ENCODE data around the gene SPANXN5.

DNA sequence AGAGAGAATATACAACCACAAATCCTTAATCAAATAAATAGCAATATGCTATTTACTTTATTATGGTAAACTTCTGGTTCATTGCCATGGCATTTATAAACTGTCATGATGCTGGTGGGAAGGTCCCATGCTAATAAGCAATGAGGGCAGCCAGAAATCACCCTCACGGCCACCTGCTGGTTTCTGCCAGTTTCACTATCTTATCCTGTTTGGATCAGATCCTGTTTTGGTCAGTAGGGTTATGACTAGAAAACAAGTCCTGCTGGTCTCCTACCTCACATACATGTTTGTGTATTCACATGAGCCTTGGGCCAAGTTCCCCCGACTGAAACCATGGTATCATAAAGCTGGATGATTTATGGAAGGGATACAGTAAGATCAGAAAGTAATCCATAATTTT lies 41.9 kb upstream of the SPANXN5 start:
- TF ChIP-seq EZH2phosphoT487 (IDR thresholded peaks at IDR 0.05; ENCODE audit: borderline replicate concordance, low read length) = no peak
- TF ChIP-seq, protein P1, sequence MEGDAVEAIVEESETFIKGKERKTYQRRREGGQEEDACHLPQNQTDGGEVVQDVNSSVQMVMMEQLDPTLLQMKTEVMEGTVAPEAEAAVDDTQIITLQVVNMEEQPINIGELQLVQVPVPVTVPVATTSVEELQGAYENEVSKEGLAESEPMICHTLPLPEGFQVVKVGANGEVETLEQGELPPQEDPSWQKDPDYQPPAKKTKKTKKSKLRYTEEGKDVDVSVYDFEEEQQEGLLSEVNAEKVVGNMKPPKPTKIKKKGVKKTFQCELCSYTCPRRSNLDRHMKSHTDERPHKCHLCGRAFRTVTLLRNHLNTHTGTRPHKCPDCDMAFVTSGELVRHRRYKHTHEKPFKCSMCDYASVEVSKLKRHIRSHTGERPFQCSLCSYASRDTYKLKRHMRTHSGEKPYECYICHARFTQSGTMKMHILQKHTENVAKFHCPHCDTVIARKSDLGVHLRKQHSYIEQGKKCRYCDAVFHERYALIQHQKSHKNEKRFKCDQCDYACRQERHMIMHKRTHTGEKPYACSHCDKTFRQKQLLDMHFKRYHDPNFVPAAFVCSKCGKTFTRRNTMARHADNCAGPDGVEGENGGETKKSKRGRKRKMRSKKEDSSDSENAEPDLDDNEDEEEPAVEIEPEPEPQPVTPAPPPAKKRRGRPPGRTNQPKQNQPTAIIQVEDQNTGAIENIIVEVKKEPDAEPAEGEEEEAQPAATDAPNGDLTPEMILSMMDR (conservative IDR thresholded peaks at IDR 0.05; ENCODE audit: low read depth, low read length) = no peak
- no peak for TF ChIP-seq EZH2 (IDR thresholded peaks at IDR 0.05; ENCODE audit: low read length, unreplicated experiment)
